Posterior vena cava (tissue), 2 donors: ENCODE data around the gene ING5. TPM values are rescaled to one million over a fixed set of nuclear protein-coding genes. Genes with fewer than 3 reads are reported as not detected.

Experiments used
- total RNA-seq, 2 donors: library from RNA; stranded (reverse); fragmentation: NEBNext Ultra II Directional; extraction: Animal tissue kit (Norgen Biotek cat#: 25700); gene quantifications; one replicate each; pipeline ENCODE4 v1.2.1, GENCODE V29; 2021
- donor health status: DM: yes; HTN: yes; CAD: no.
- donor health status: DM: yes; HTN: yes; CAD: no.

Gene ING5
- total RNA-seq, 2 donors from 2014 or later: 17.5 to 18.6 TPM

Other genes starting within 250 kb of the ING5 start
- gene STK25, start 193.5 kb upstream of the ING5 start, total RNA-seq: 100 to 1,000 TPM in 1 of 2 donors, 10 to 100 TPM in 1; 92.5 to 103 TPM
- gene BOK, start 143.3 kb upstream of the ING5 start, total RNA-seq: 10 to 100 TPM; 20.1 to 29.7 TPM
- 10 to 100 TPM; 31.2 to 32.1 TPM for gene THAP4, start 64.9 kb upstream of the ING5 start, total RNA-seq
- gene ATG4B, start 64.3 kb upstream of the ING5 start, total RNA-seq: 10 to 100 TPM; 43.7 to 52.1 TPM
- gene DTYMK, start 15.2 kb upstream of the ING5 start, total RNA-seq: 10 to 100 TPM; 12.8 to 14.8 TPM
- gene D2HGDH, start 32.6 kb downstream of the ING5 start, total RNA-seq: 10 to 100 TPM; 12.4 to 18.8 TPM
- gene GAL3ST2, start 74.8 kb downstream of the ING5 start, total RNA-seq: not detected
- gene NEU4, start 107.2 kb downstream of the ING5 start, total RNA-seq: under 1 TPM in 1 of 2 donors, not detected in 1; 0.38 TPM
- under 1 TPM in 1 of 2 donors, not detected in 1; 0.38 TPM for gene PDCD1, start 156.9 kb downstream of the ING5 start, total RNA-seq
- gene RTP5, start 167.7 kb downstream of the ING5 start, total RNA-seq: under 1 TPM in 1 of 2 donors, not detected in 1; 0.10 TPM